ENCODE measurements around the gene IKZF5.

The IKZF5 gene

GRCh38 chr10:123008355-123009104 lies at the start of gene IKZF5, which contains the start of gene ACADSB:
Gene IKZF5, minus strand, starts transcription at chr10:123008795. Its CDS starts 10,170 bp downstream, at chr10:122998625.
Gene ACADSB, plus strand, starts transcription at chr10:123009006. Its CDS starts 24 bp downstream, at chr10:123009030.
- DNase-seq: peak; percentile 98

- no peak for DNase-seq
These were observed 49.4 kb upstream of the IKZF5 start for GRCh38 chr10:123057968-123058367.

- no peak for DNase-seq
These were observed 37.6 kb upstream of the IKZF5 start for GRCh38 chr10:123045961-123046731.

GRCh38 chr10:123044391-123044790 lies 35.8 kb upstream of the IKZF5 start:
- no peak for DNase-seq

GRCh38 chr10:123043409-123043925 lies 34.9 kb upstream of the IKZF5 start:
- peak; percentile 47 for DNase-seq

- no peak for DNase-seq
These were observed 34.3 kb upstream of the IKZF5 start for GRCh38 chr10:123042708-123043408.

GRCh38 chr10:123039632-123039930 lies 31.0 kb upstream of the IKZF5 start:
- no peak for DNase-seq

GRCh38 chr10:123038782-123039631 lies 30.4 kb upstream of the IKZF5 start:
- no peak for DNase-seq

GRCh38 chr10:123035467-123036086 lies 27.0 kb upstream of the IKZF5 start:
- no peak for DNase-seq

GRCh38 chr10:123034332-123034731 lies 25.7 kb upstream of the IKZF5 start:
- no peak for DNase-seq

- DNase-seq: no peak
These were observed 22.5 kb upstream of the IKZF5 start for GRCh38 chr10:123031124-123031523.

GRCh38 chr10:123027861-123028260 lies 19.3 kb upstream of the IKZF5 start:
- no peak for DNase-seq

GRCh38 chr10:123026302-123026701 lies 17.7 kb upstream of the IKZF5 start:
- no peak for DNase-seq

GRCh38 chr10:123024540-123024939 lies 15.9 kb upstream of the IKZF5 start:
- no peak for DNase-seq

- no peak for DNase-seq
These were observed 12.9 kb upstream of the IKZF5 start for GRCh38 chr10:123021517-123021916.

GRCh38 chr10:123019941-123020703 lies 11.5 kb upstream of the IKZF5 start:
- DNase-seq: no peak

GRCh38 chr10:123019264-123019663 lies 10.7 kb upstream of the IKZF5 start:
- DNase-seq: no peak

- DNase-seq: no peak
These were observed 9.9 kb upstream of the IKZF5 start for GRCh38 chr10:123018531-123018930.

- DNase-seq: no peak
These were observed 9.0 kb upstream of the IKZF5 start for GRCh38 chr10:123017421-123018165.

- DNase-seq: no peak
These were observed 7.6 kb upstream of the IKZF5 start for GRCh38 chr10:123016228-123016627.

Data from CD4-positive, alpha-beta T cell treated with Interleukin-15 for 1 hour (primary cell).